Trophoblast cell (in vitro differentiated cells and primary cell): ENCODE results near the gene EPB42.

Experiments used
- DNase-seq, 2 donors: peaks; one replicate each; pipeline ENCODE4 v3.0.0-alpha.2; 2016
- H2AFZ ChIP-seq: 2 replicates; pipeline ENCODE4 v1.6.1; 2013; ENCODE audit warnings: low read length, moderate library complexity, mild to moderate bottlenecking; ENCODE audit not compliant: insufficient read depth, poor library complexity
- H2AK5ac ChIP-seq: 2 replicates; pipeline ENCODE4 v1.6.1; 2013; ENCODE audit warnings: mild to moderate bottlenecking, low read length
- H2BK120ac ChIP-seq: 2 replicates; pipeline ENCODE4 v1.6.1; 2013; ENCODE audit warnings: low read length, mild to moderate bottlenecking, moderate library complexity; ENCODE audit not compliant: insufficient read depth, poor library complexity
- H2BK12ac ChIP-seq: 2 replicates; pipeline ENCODE4 v1.6.1; 2013; ENCODE audit warnings: mild to moderate bottlenecking, low read length, moderate library complexity
- H2BK5ac ChIP-seq: 2 replicates; pipeline ENCODE4 v1.6.1; 2013; ENCODE audit warnings: low read length, low read depth, moderate library complexity, mild to moderate bottlenecking; ENCODE audit not compliant: poor library complexity
- H3K14ac ChIP-seq: 2 replicates; pipeline ENCODE4 v1.6.1; 2013; ENCODE audit warnings: mild to moderate bottlenecking, low read length
- H3K18ac ChIP-seq: 2 replicates; pipeline ENCODE4 v1.6.1; 2013; ENCODE audit warnings: mild to moderate bottlenecking, low read length
- H3K23ac ChIP-seq: 2 replicates; pipeline ENCODE4 v1.6.1; 2013; ENCODE audit warnings: low read length
- H3K27ac ChIP-seq: 2 replicates; pipeline ENCODE4 v1.5.1; 2013; ENCODE audit warnings: low read depth, mild to moderate bottlenecking, inconsistent platforms, low read length, moderate library complexity
- H3K27me3 ChIP-seq: 2 replicates; pipeline ENCODE4 v1.6.1; 2013; ENCODE audit warnings: inconsistent platforms, mild to moderate bottlenecking, low read length, moderate library complexity; ENCODE audit not compliant: insufficient read depth
- H3K36me3 ChIP-seq, 2 experiments: 1 replicate in 1 of 2; 2 replicates in 1 of 2; pipeline ENCODE4 v1.6.1; 2013; ENCODE audit warnings: low read length in 2 of 2, mild to moderate bottlenecking in 2 of 2, moderate library complexity in 1 of 2; ENCODE audit not compliant: insufficient read depth in 2 of 2, control insufficient read depth in 1 of 2
- H3K4ac ChIP-seq: 2 replicates; pipeline ENCODE4 v1.6.1; 2013; ENCODE audit warnings: low read depth, mild to moderate bottlenecking, low read length, moderate library complexity
- H3K4me1 ChIP-seq, 2 experiments: 1 replicate in 1 of 2; 2 replicates in 1 of 2; pipeline ENCODE4 v1.6.1; 2013; ENCODE audit warnings: low read length in 2 of 2, mild to moderate bottlenecking in 2 of 2, moderate library complexity in 1 of 2; ENCODE audit not compliant: insufficient read depth in 2 of 2, control insufficient read depth in 1 of 2
- H3K4me2 ChIP-seq: 2 replicates; pipeline ENCODE4 v1.6.1; 2013; ENCODE audit warnings: inconsistent platforms, mild to moderate bottlenecking, low read length, moderate library complexity
- H3K4me3 ChIP-seq: 2 replicates; pipeline ENCODE4 v1.5.1; 2013; ENCODE audit warnings: mild to moderate bottlenecking, low read depth, low read length, inconsistent platforms
- H3K79me1 ChIP-seq: one replicate; pipeline ENCODE4 v1.6.1; 2013; ENCODE audit warnings: low read length
- H3K79me2 ChIP-seq: 2 replicates; pipeline ENCODE4 v1.6.1; 2013; ENCODE audit warnings: low read length, mild to moderate bottlenecking; ENCODE audit not compliant: control insufficient read depth, insufficient read depth, poor library complexity
- H3K9ac ChIP-seq: 2 replicates; pipeline ENCODE4 v1.6.1; 2013; ENCODE audit warnings: mild to moderate bottlenecking, low read length
- H3K9me3 ChIP-seq: 2 replicates; pipeline ENCODE4 v1.6.1; 2013; ENCODE audit warnings: low read depth, mild to moderate bottlenecking, control low read depth, inconsistent platforms, low read length; ENCODE audit not compliant: insufficient read depth
- H4K12ac ChIP-seq: 2 replicates; pipeline ENCODE4 v1.6.1; 2013; ENCODE audit warnings: low read depth, mild to moderate bottlenecking, low read length, moderate library complexity
- H4K8ac ChIP-seq: 2 replicates; pipeline ENCODE4 v1.6.1; 2013; ENCODE audit warnings: low read depth, mild to moderate bottlenecking, low read length, moderate library complexity
- H4K91ac ChIP-seq: one replicate; pipeline ENCODE4 v1.6.1; 2013; ENCODE audit warnings: low read depth, mild to moderate bottlenecking, low read length, moderate library complexity
- WGBS: extraction: QIAGEN DNeasy Blood & Tissue Kit; methylation state at CpG from one replicate; pipeline ENCODE4 v1.1.7; 2013; ENCODE audit warnings: missing lambda C conversion rate; ENCODE audit not compliant: insufficient read length, insufficient coverage; ENCODE audit errors: extremely low coverage; 5-methylcytosine and 5-hydroxymethylcytosine counted together

The EPB42 gene

GRCh38 chr15:43196760-43197548, 23.9 kb downstream of the EPB42 start:
- H3K36me3 ChIP-seq = peaks cover 7 to 10% of the 10 kb centered on the region in 2 experiments
- WGBS = no CpG with 5 or more reads among the region's 10 CpGs
- no peak overlapping the region for H3K4ac ChIP-seq
- H3K14ac ChIP-seq = no peak overlapping the region
- no peak overlapping the region for H2BK5ac ChIP-seq
- H3K4me2 ChIP-seq = no peak overlapping the region
- H3K79me1 ChIP-seq = no peaks in the 10 kb centered on the region
- H4K12ac ChIP-seq = no peak overlapping the region
- no peak overlapping the region for H3K27ac ChIP-seq
- no peak overlapping the region for H2BK120ac ChIP-seq
- no peak overlapping the region for H4K8ac ChIP-seq
- H2AK5ac ChIP-seq = no peak overlapping the region
- DNase-seq = no peak
- no peak overlapping the region for H3K23ac ChIP-seq
- H3K79me2 ChIP-seq = no peaks in the 10 kb centered on the region
- no peak overlapping the region for H4K91ac ChIP-seq
- no peak overlapping the region for H3K9ac ChIP-seq
- H3K27me3 ChIP-seq = no peaks in the 10 kb centered on the region
- no peak overlapping the region for H3K4me3 ChIP-seq
- no peak overlapping the region for H2AFZ ChIP-seq
- H3K4me1 ChIP-seq = no peaks in the 10 kb centered on the region
- no peak overlapping the region for H2BK12ac ChIP-seq
- no peak overlapping the region for H3K18ac ChIP-seq
- no peaks in the 10 kb centered on the region for H3K9me3 ChIP-seq

DNA sequence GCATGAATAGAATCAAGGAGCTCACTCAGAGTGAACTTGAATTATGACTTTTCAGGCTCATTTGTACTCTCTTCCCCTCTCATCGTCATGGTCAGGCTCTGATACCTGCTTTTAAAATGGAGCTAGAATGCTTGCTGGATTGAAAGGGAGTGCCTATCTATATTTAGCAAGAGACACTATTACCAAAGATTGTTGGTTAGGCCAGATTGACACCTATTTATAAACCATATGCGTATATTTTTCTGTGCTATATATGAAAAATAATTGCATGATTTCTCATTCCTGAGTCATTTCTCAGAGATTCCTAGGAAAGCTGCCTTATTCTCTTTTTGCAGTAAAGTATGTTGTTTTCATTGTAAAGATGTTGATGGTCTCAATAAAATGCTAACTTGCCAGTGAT, 26.0 kb downstream of the EPB42 start:
- H2BK5ac ChIP-seq = no peak overlapping the region
- H2AFZ ChIP-seq = no peak overlapping the region
- H4K91ac ChIP-seq = no peak overlapping the region
- H3K27me3 ChIP-seq = no peaks in the 10 kb centered on the region
- no peak overlapping the region for H3K4me3 ChIP-seq
- H3K18ac ChIP-seq = no peak overlapping the region
- H3K9me3 ChIP-seq = no peaks in the 10 kb centered on the region
- no peak overlapping the region for H3K4me2 ChIP-seq
- peaks cover 12 to 22% of the 10 kb centered on the region in 2 experiments for H3K36me3 ChIP-seq
- H3K14ac ChIP-seq = no peak overlapping the region
- no peak overlapping the region for H3K27ac ChIP-seq
- H2BK12ac ChIP-seq = no peak overlapping the region
- WGBS = no CpG with 5 or more reads among the region's 2 CpGs
- no peaks in the 10 kb centered on the region for H3K4me1 ChIP-seq
- H3K79me2 ChIP-seq = no peaks in the 10 kb centered on the region
- no peaks in the 10 kb centered on the region for H3K79me1 ChIP-seq
- no peak overlapping the region for H3K23ac ChIP-seq
- H3K4ac ChIP-seq = no peak overlapping the region
- no peak overlapping the region for H3K9ac ChIP-seq
- no peak overlapping the region for H2AK5ac ChIP-seq
- H4K8ac ChIP-seq = no peak overlapping the region
- no peak overlapping the region for H2BK120ac ChIP-seq
- no peak for DNase-seq
- H4K12ac ChIP-seq = no peak overlapping the region

- Histone ChIP-seq H3K27ac (no peak overlapping the region), H3K79me1 (no peaks in the 10 kb centered on the region), H4K8ac (no peak overlapping the region), H3K4me1 (no peaks in the 10 kb centered on the region), H3K4me3 (no peak overlapping the region), H3K14ac (no peak overlapping the region), H4K91ac (no peak overlapping the region), H3K9ac (no peak overlapping the region), H2BK120ac (no peak overlapping the region), H2BK12ac (no peak overlapping the region), H2BK5ac (no peak overlapping the region), H2AFZ (no peak overlapping the region), H3K4me2 (no peak overlapping the region), H4K12ac (no peak overlapping the region), H3K18ac (no peak overlapping the region), H3K79me2 (no peaks in the 10 kb centered on the region), H3K36me3 (peaks cover 12 to 24% of the 10 kb centered on the region in 2 experiments), H3K27me3 (no peaks in the 10 kb centered on the region), H3K23ac (no peak overlapping the region), H2AK5ac (no peak overlapping the region), H3K4ac (no peak overlapping the region), H3K9me3 (no peaks in the 10 kb centered on the region)
- no peak for DNase-seq
- WGBS = no CpG with 5 or more reads among the region's 2 CpGs
Observed at GRCh38 chr15:43193710-43194109, 27.1 kb downstream of the EPB42 start.

DNA sequence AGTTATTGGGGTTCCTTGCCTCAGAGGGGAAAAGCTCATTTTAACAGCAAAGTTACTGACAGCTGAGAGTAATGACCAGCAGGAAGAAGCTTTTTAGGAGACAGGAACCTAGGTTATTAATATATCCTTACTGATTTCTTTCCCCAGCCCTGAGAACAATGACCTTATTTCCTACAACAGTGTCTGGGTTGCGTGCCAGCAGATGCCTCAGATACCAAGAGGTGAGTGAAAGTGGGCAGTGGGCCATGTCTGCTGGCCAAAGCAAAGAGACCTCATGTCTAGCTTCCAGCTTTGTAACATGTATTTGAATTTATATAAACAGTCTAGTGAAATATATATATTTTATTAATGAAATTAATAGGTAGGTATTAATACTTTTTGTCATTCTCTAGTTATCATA, 30.6 kb downstream of the EPB42 start:
- H4K8ac ChIP-seq = no peak overlapping the region
- no peaks in the 10 kb centered on the region for H3K9me3 ChIP-seq
- H3K9ac ChIP-seq = no peak overlapping the region
- H3K4me3 ChIP-seq = no peak overlapping the region
- no peak overlapping the region for H3K23ac ChIP-seq
- no peak overlapping the region for H3K4me2 ChIP-seq
- H4K12ac ChIP-seq = no peak overlapping the region
- no peak overlapping the region for H4K91ac ChIP-seq
- WGBS = no CpG with 5 or more reads among the region's 1 CpG
- H2BK12ac ChIP-seq = no peak overlapping the region
- H2BK120ac ChIP-seq = no peak overlapping the region
- H3K18ac ChIP-seq = no peak overlapping the region
- no peak for DNase-seq
- peaks cover 4% of the 10 kb centered on the region for H3K79me1 ChIP-seq
- peaks cover 0 to 5% of the 10 kb centered on the region in 2 experiments for H3K4me1 ChIP-seq
- no peak overlapping the region for H2AFZ ChIP-seq
- no peak overlapping the region for H2BK5ac ChIP-seq
- peaks cover 4% of the 10 kb centered on the region for H3K79me2 ChIP-seq
- H3K36me3 ChIP-seq = peaks cover 8 to 17% of the 10 kb centered on the region in 2 experiments
- no peak overlapping the region for H3K4ac ChIP-seq
- H3K27me3 ChIP-seq = no peaks in the 10 kb centered on the region
- no peak overlapping the region for H3K27ac ChIP-seq
- H3K14ac ChIP-seq = no peak overlapping the region
- no peak overlapping the region for H2AK5ac ChIP-seq
